Measurements from ENCODE around the gene AXIN1. TPM values are rescaled to one million over a fixed set of nuclear protein-coding genes. Genes with fewer than 3 reads are reported as not detected.

AXIN1 gene
- total and polyA plus RNA-seq, 2 donors (not counting 1 experiment from before 2014, with no cell fraction given), result 5.1 to 18.7 TPM

DNA sequence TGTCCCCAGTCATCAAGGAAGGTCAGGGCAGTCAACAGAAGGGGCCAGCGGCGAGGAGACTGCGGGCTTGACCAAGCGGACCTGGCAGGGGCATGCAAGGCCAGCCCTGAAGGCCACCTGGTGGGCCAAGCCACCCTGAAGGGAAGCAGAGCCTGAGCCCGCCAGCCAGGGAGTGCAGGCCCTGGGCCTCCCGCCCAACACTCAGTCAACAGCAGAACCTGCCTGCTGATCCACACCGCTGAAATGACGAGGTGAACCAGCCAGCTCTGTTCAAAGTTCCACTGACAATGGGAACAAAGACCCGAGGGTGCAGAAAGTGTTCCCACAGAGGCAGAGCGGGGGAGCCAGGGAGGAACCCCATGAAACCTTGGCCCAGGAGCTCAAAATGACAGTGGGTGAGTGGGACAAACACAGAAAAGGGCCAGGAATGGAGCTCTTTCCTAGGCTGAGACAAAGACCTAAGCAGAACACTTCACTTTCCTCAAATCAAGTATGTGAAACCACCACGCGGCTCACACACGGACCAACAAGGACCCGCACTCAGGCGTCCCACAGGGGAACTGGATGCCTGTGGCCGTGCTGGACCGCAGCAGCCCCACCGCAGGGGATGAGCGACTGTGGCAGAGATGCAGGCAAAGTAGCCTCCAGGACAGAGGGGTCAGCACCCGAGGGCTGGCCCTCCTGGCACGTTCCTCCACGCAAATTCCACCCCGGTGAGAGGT is 12.0 kb downstream of the AXIN1 start:
- TF ChIP-seq EZH2 (IDR thresholded peaks at IDR 0.05; ENCODE audit: low read length, missing control alignments), result no peak
- TF ChIP-seq, protein P1, sequence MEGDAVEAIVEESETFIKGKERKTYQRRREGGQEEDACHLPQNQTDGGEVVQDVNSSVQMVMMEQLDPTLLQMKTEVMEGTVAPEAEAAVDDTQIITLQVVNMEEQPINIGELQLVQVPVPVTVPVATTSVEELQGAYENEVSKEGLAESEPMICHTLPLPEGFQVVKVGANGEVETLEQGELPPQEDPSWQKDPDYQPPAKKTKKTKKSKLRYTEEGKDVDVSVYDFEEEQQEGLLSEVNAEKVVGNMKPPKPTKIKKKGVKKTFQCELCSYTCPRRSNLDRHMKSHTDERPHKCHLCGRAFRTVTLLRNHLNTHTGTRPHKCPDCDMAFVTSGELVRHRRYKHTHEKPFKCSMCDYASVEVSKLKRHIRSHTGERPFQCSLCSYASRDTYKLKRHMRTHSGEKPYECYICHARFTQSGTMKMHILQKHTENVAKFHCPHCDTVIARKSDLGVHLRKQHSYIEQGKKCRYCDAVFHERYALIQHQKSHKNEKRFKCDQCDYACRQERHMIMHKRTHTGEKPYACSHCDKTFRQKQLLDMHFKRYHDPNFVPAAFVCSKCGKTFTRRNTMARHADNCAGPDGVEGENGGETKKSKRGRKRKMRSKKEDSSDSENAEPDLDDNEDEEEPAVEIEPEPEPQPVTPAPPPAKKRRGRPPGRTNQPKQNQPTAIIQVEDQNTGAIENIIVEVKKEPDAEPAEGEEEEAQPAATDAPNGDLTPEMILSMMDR (conservative IDR thresholded peaks at IDR 0.05 in 1 of 2, IDR thresholded peaks at IDR 0.05 in 1 of 2; ENCODE audit: low read depth in 1 of 2, low read length in 2 of 2), result no peak
- Histone ChIP-seq H3K36me3 (ENCODE audit: control insufficient read depth, insufficient read depth, low read length) (peaks cover 2% of the 10 kb centered on the region), H3K79me2 (ENCODE audit: control insufficient read depth, insufficient read depth, low read length) (peaks cover 27% of the 10 kb centered on the region), H3K4me2 (ENCODE audit: extremely low read depth, insufficient read depth, low read length) (no peak overlapping the region), H3K4me3 (replicated peaks in 1 of 4; ENCODE audit: control extremely low read depth in 1 of 4, insufficient read depth in 1 of 4, low read depth in 3 of 4, low read length in 4 of 4) (no peak overlapping the region), H3K27me3 (ENCODE audit: control insufficient read depth, insufficient read depth, low read length) (no peaks in the 10 kb centered on the region), H3K4me1 (ENCODE audit: control insufficient read depth, extremely low read depth, insufficient read depth, low read length) (no peaks in the 10 kb centered on the region), H2AFZ (ENCODE audit: low read length) (no peak overlapping the region), H3K27ac (ENCODE audit: insufficient read depth, low read length) (no peak overlapping the region), H4K20me1 (ENCODE audit: control insufficient read depth, extremely low read depth, insufficient read depth, low read length) (no peaks in the 10 kb centered on the region), H3K9me3 (ENCODE audit: control insufficient read depth, insufficient read depth, low read depth, low read length) (no peaks in the 10 kb centered on the region), H3K9ac (ENCODE audit: insufficient read depth, low read length) (no peak overlapping the region)
- DNase-seq (ENCODE audit: low read depth in 2 of 2), result no peak

DNA sequence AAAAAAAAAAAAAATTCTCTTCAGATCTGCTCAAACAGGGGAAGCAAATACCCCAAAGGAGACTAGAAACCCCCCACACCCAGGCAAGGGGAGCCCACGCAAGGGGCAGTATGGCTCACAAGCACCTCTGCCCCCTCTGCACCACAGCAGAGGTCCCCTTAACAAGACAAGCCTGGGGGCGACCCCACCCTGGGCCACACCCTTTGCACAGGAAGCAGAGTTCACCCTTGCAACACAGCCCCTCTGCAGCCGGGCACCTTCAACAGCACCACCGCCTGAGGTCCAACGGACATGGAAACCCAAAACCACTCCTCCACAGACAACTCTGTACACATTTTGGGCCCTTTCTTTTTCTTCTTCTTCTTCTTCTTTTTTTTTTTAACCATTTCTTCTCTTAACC is 12.8 kb downstream of the AXIN1 start:
- no peak for TF ChIP-seq EZH2 (IDR thresholded peaks at IDR 0.05; ENCODE audit: low read length, missing control alignments)
- TF ChIP-seq, protein P1 (conservative IDR thresholded peaks at IDR 0.05 in 1 of 2, IDR thresholded peaks at IDR 0.05 in 1 of 2; ENCODE audit: low read depth in 1 of 2, low read length in 2 of 2), result no peak
- peaks cover 27% of the 10 kb centered on the region for H3K79me2 ChIP-seq (ENCODE audit: control insufficient read depth, insufficient read depth, low read length)
- H3K4me3 ChIP-seq (replicated peaks in 1 of 4; ENCODE audit: control extremely low read depth in 1 of 4, insufficient read depth in 1 of 4, low read depth in 3 of 4, low read length in 4 of 4), result no peak overlapping the region
- H2AFZ ChIP-seq (ENCODE audit: low read length), result no peak overlapping the region
- no peaks in the 10 kb centered on the region for H3K9me3 ChIP-seq (ENCODE audit: control insufficient read depth, insufficient read depth, low read depth, low read length)
- no peaks in the 10 kb centered on the region for H3K36me3 ChIP-seq (ENCODE audit: control insufficient read depth, insufficient read depth, low read length)
- no peak overlapping the region for H3K9ac ChIP-seq (ENCODE audit: insufficient read depth, low read length)
- H3K4me2 ChIP-seq (ENCODE audit: extremely low read depth, insufficient read depth, low read length), result no peak overlapping the region
- H3K4me1 ChIP-seq (ENCODE audit: control insufficient read depth, extremely low read depth, insufficient read depth, low read length), result no peaks in the 10 kb centered on the region
- H4K20me1 ChIP-seq (ENCODE audit: control insufficient read depth, extremely low read depth, insufficient read depth, low read length), result no peaks in the 10 kb centered on the region
- no peaks in the 10 kb centered on the region for H3K27me3 ChIP-seq (ENCODE audit: control insufficient read depth, insufficient read depth, low read length)
- no peak for DNase-seq (ENCODE audit: low read depth in 2 of 2)
- no peak overlapping the region for H3K27ac ChIP-seq (ENCODE audit: insufficient read depth, low read length)

DNA sequence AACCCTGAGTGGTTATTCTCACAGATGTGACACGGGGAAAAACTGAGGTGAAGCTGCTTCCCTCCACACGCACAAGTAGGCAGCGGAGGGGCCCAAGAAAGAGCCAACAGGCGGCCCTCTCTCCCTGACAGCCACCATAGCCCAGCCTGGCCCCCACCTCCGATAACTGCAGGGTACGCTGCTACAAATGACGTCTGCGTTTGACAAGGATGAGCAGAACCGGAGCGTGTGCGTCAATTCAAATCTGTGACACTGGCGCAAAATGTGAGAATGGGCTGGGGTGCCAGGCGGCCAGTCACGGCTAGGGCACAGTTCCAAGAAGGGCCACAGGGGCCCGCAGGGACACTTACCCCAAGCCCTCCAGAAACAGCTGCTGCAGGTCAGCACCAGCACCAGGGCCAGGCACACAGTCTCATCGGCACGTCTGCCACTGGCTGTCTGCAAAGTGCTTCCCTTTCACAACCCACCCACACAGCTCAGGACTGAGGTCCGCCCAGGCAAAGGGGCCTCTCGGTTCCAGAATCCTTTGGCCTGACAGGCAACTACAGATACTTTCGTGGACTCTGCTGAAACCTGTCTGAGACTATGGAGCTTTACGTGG is 14.4 kb downstream of the AXIN1 start:
- no peaks in the 10 kb centered on the region for H4K20me1 ChIP-seq (ENCODE audit: control insufficient read depth, extremely low read depth, insufficient read depth, low read length)
- no peak for TF ChIP-seq EZH2 (IDR thresholded peaks at IDR 0.05; ENCODE audit: low read length, missing control alignments)
- TF ChIP-seq, protein P1 (conservative IDR thresholded peaks at IDR 0.05 in 1 of 2, IDR thresholded peaks at IDR 0.05 in 1 of 2; ENCODE audit: low read depth in 1 of 2, low read length in 2 of 2), result no peak

More for the DNA sequence above, 14.4 kb downstream of the AXIN1 start:
- H3K4me2 ChIP-seq (ENCODE audit: extremely low read depth, insufficient read depth, low read length), result no peak overlapping the region
- H3K9me3 ChIP-seq (ENCODE audit: control insufficient read depth, insufficient read depth, low read depth, low read length), result no peaks in the 10 kb centered on the region
- H3K4me1 ChIP-seq (ENCODE audit: control insufficient read depth, extremely low read depth, insufficient read depth, low read length), result no peaks in the 10 kb centered on the region
- H3K79me2 ChIP-seq (ENCODE audit: control insufficient read depth, insufficient read depth, low read length), result peaks cover 39% of the 10 kb centered on the region
- H2AFZ ChIP-seq (ENCODE audit: low read length), result no peak overlapping the region
- no peak overlapping the region for H3K9ac ChIP-seq (ENCODE audit: insufficient read depth, low read length)
- no peaks in the 10 kb centered on the region for H3K27me3 ChIP-seq (ENCODE audit: control insufficient read depth, insufficient read depth, low read length)
- no peak overlapping the region for H3K4me3 ChIP-seq (replicated peaks in 1 of 4; ENCODE audit: control extremely low read depth in 1 of 4, insufficient read depth in 1 of 4, low read depth in 3 of 4, low read length in 4 of 4)
- no peak for DNase-seq (ENCODE audit: low read depth in 2 of 2)
- no peak overlapping the region for H3K27ac ChIP-seq (ENCODE audit: insufficient read depth, low read length)
- no peaks in the 10 kb centered on the region for H3K36me3 ChIP-seq (ENCODE audit: control insufficient read depth, insufficient read depth, low read length)
